ENCODE results near the gene SCAF1.
"Not testable (repeated sequence)": the region's sequence is repeated elsewhere in the genome, so short reads cannot be mapped to it uniquely, and the experiment has no call there.

SCAF1 gene

DNA sequence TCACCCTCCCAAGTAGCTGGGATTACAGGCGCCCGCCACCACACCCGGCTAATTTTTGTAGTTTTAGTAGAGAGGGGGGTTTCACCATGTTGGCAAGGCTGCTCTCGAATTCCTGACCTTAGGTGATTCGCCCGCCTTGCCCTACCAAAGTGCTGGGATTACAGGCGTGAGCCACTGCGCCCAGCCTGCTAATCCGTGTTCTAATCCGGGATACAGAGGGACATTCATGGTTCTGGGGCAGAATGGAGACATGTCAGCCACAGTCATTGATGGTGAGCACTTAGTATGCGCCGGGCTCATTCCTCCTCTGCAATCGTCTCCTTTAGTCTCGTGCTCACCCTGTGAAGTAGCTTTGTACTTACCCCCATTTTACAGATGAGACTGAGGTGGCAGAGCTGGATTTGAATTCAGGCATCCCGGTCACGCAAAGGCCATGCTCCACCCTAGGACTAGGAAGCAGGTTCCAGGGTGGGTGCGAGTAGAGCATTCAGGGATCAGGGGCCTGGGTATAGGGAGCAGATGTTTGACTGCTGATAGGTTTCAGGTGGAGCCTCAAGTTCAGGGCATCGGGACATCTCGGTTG, 10.3 kb upstream of the SCAF1 start:
- Mint-ChIP-seq H3K27ac (no peak overlapping the region), H3K36me3 (no peaks in the 10 kb centered on the region), H3K27me3 (no peaks in the 10 kb centered on the region), H3K9me3 (ENCODE audit: low read depth) (no peaks in the 10 kb centered on the region), H3K4me1 (ENCODE audit: low read depth) (peaks cover 2% of the 10 kb centered on the region), H3K4me3 (no peak overlapping the region)

DNA sequence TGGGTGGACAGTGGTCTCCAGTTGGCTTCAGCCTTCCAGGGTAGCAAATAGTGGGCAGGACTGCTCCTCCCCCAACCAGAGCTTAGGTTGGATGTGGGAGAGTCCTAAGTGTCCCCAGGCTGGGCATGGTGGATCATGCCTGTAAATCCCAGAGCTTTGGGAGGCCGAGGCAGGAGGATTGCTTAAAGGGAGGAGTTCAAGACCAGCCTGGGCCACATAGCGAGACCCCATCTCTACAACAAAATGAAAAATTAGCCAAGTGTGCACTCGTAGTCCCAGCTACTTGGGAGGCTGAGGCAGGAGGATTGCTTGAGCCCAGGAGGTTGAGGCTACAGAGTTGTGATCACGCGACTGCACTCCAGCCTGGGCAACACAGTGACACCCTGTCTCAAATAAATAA, 9.4 kb upstream of the SCAF1 start:
- no peaks in the 10 kb centered on the region for H3K9me3 Mint-ChIP-seq (ENCODE audit: low read depth)
- H3K4me1 Mint-ChIP-seq (ENCODE audit: low read depth) = peaks cover 2% of the 10 kb centered on the region
- no peak overlapping the region for H3K27ac Mint-ChIP-seq
- no peaks in the 10 kb centered on the region for H3K27me3 Mint-ChIP-seq
- no peak overlapping the region for H3K4me3 Mint-ChIP-seq
- H3K36me3 Mint-ChIP-seq = no peaks in the 10 kb centered on the region

DNA sequence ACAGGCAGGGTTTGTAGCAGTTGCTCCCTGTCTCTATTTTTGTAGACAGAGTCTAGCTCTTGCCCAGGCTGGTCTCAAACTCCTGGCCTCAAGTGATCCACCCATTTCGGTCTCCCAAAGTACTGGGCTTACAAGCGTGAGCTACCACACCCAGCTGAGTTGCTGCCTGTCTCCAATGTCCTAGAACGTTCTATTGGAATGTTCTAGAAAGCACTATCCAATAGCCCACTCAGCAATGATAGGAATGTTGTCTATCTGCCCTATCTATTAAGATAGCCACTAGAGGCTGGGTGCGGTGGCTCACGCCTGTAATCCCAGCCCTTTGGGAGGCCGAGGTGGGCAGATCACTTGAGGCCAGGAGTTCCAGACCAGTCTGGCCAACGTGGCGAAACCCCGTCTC, 8.7 kb upstream of the SCAF1 start:
- not testable (repeated sequence) for H3K27me3 Mint-ChIP-seq; H3K4me1 Mint-ChIP-seq (ENCODE audit: low read depth); H3K9me3 Mint-ChIP-seq (ENCODE audit: low read depth); H3K36me3 Mint-ChIP-seq; H3K27ac Mint-ChIP-seq; H3K4me3 Mint-ChIP-seq

DNA sequence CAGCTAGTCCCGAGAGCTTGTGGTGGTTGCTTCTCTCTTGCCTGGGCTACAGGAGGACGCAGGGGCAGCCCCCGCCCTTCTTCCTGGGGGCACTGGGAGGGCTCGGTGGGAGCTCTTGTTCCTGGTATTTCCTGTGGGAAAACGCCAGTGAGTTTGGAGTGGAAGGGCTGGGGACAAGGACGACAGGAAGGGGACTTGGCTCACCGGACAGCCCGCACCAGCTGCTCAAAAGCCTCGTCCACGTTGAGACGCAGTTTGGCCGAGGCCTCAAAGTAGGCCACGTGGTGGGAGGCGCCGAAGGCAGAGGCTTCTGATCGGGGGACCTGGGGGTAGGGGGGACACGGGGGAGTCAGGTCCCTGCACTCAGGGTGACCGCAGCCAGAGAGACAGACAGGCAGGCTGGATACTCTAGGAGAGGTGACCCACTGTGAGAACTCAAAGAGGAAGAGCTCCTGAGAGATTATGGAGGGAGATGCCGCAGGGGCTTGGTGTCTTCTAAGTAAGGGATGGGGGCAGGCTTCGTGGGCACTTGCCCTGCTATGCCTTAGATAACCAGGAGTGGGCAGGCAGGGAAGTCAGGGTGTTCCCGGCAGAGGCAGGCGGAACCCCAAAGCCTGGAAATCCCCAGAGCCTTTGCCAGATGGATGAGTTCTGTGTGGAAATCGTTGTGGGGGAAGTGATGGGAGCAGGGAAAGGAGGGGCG, 6.3 kb upstream of the SCAF1 start:
- H3K27ac Mint-ChIP-seq = peak overlapping the region; percentile 41

DNA sequence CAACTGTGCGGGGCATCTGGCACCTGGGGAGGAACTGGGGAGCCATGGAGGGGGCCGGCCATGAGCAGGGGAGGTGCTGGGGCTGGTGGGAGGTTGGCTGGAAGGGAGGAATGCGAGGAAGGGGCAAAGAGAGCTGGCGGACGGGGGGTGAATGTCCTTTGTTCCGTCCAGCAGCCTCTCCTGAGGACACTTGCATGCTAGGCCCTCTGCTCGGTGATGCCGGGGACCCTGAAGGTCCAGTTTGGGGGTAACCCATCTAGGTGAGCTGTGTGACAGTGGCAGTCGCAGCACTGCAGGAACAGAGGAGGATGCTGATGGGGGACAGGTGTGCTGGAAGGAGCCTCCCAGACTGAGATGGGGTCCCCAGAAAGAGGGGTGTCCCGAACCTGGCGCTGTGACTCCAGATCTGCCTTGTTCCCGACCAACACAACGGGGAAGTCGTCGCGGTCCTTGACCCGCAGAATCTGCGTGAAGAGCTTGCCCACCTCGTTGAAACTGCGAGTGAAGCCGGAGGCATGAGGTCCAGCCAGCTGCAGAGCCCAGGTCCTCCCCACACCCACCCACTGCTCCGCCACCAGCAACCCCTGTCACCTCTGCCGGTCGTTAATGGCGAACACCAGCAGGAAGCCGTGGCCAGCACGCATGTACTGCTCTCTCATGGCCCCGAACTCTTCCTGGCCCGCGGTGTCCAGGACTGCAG, 5.6 kb upstream of the SCAF1 start:
- no peaks in the 10 kb centered on the region for H3K36me3 Mint-ChIP-seq
- no peak overlapping the region for H3K4me3 Mint-ChIP-seq
- H3K4me1 Mint-ChIP-seq (ENCODE audit: low read depth) = peaks cover 22% of the 10 kb centered on the region
- no peaks in the 10 kb centered on the region for H3K9me3 Mint-ChIP-seq (ENCODE audit: low read depth)
- H3K27me3 Mint-ChIP-seq = no peaks in the 10 kb centered on the region
- peak overlapping the region; percentile 41 for H3K27ac Mint-ChIP-seq

More for the DNA sequence above, 6.3 kb upstream of the SCAF1 start:
- Mint-ChIP-seq H3K9me3 (ENCODE audit: low read depth) (no peaks in the 10 kb centered on the region), H3K36me3 (no peaks in the 10 kb centered on the region), H3K4me3 (no peak overlapping the region), H3K4me1 (ENCODE audit: low read depth) (peaks cover 23% of the 10 kb centered on the region), H3K27me3 (no peaks in the 10 kb centered on the region)

DNA sequence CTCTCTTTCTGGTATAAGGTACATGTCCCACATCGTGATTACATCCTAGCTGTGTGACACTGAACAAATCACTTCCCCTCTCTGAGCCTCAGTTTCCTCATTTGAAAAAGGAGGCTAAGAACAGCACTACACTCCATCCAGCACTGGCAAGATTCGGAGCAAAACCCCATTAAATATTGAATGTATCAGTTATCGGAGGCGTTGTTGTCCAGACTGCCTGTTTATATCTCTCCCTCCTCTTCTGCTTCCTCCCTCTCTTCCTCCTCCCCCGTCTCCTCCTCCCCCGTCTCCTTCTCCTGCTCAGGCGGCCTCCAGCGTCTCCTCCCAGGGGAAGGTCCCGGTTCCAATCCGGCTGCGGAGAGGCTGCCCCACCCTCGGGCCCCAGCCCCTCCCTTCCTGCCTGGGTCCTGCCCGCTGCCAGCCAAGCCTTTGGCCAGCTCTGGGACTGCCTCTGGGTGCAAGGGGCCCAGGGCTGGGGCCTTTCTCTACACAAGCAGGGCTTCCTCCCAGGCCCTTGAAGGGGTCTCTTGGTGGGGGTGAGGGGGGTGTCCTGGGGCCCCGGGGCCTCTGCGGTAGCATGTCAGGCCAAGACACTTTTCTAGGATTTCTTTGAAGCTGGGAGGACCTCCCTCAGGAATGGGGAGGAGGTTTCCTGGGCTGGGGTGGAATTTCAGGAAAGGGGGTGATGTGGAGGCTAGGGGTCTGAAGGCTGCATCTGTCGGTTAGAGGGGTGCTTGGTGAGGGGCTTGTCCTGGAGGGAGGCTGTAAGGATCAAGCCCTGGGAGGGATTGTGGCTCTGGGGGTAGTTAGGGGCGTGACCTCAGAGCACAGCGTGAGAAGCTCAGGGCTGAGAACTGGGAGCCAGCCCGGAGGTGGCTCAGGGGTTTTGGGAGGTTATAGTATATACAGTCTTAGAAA, 3.9 kb upstream of the SCAF1 start:
- Mint-ChIP-seq H3K36me3 (no peaks in the 10 kb centered on the region), H3K27ac (peak overlapping the region; percentile 22), H3K4me3 (peak overlapping the region; percentile 69), H3K27me3 (no peaks in the 10 kb centered on the region), H3K9me3 (ENCODE audit: low read depth) (no peaks in the 10 kb centered on the region), H3K4me1 (ENCODE audit: low read depth) (peaks cover 32% of the 10 kb centered on the region)

DNA sequence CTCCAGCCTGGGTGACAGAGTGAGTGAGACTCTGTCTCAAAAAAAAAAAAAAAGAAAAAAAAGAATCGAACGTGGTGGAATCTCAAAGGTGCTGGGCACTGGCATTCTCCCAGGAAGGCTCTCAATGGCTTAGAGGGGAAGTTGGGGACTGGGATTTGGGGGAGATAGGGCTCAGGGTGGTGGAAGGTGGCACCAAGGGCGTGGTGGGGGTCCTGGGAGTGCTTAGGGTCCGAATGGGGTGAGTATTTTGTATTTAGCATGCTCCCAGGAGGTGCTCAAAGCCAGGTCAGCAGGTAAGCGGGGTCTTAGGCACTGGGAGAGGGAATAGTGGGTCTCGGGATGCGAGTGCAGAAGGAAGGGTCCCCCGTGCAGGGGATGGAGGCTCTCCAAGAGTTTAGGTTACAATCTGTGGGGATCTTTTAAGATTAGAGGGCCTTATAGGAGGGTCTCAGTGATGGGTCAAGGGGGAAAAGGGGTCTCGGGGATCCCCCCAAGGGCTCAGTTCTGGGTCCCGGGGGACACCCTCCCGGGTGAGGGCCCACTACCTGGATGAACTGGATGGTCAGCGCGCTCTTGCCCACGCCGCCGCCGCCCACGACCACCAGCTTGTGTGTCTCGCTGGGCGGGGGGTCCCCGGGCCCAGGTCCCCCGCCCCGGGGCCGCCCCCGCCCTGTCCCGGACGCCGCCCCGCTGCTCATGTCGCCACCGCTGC, 2.5 kb upstream of the SCAF1 start:
- H3K27me3 Mint-ChIP-seq = no peaks in the 10 kb centered on the region
- H3K27ac Mint-ChIP-seq = peak overlapping the region; percentile 28
- H3K9me3 Mint-ChIP-seq (ENCODE audit: low read depth) = no peaks in the 10 kb centered on the region
- peaks cover 47% of the 10 kb centered on the region for H3K4me1 Mint-ChIP-seq (ENCODE audit: low read depth)
- H3K4me3 Mint-ChIP-seq = peak overlapping the region; percentile 97
- H3K36me3 Mint-ChIP-seq = no peaks in the 10 kb centered on the region

DNA sequence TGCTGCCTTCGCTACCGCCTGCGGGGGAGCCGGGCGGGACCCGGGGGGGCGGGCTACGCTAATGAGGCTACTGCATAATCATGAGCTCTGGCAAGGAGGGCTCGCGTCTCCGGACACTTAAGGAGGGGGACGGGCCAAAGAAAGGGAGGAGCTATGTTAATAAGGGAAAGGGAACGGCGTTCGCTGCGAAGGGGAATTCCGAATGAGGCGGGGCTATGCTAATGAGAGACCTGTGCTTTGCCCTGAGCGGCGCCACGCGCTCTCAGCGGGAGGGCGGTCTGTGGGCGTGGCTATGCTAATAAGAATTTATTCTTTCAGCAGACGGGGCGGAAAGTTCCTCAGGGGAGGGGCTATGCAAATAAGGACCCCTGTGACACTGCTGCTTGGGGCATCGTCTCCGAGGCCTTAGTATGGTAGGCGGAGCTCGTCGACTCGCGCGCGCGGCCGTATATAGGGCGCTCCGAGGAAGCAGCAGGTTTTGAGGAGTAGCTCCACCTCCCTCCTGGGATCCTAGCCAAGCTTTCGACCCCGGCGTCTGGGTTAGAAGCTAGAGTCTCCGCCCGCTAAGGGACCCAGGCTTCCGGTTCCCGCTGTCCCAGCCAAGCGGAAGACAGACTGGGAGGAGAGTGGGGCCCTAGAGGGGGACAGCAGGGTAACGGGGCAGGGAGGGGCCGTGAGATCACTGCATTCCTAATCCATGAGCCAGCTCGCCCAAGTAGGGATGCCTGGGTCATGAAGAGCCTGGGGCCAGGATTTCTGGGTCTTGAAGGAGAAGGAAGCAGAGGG, 1.7 kb upstream of the SCAF1 start, which contains the start of gene RRAS:
RRAS (minus strand) TSS at position 31 of the 786 bp plus-strand sequence. CDS start 45 bp downstream, outside the sequence.
- H3K27me3 Mint-ChIP-seq = no peaks in the 10 kb centered on the region
- H3K4me1 Mint-ChIP-seq (ENCODE audit: low read depth) = peaks cover 48% of the 10 kb centered on the region
- H3K27ac Mint-ChIP-seq = peak within 1 kb of the TSS; percentile 98
- H3K9me3 Mint-ChIP-seq (ENCODE audit: low read depth) = no peaks in the 10 kb centered on the region
- peak within 1 kb of the TSS; percentile 97 for H3K4me3 Mint-ChIP-seq
- no peaks in the 10 kb centered on the region for H3K36me3 Mint-ChIP-seq

DNA sequence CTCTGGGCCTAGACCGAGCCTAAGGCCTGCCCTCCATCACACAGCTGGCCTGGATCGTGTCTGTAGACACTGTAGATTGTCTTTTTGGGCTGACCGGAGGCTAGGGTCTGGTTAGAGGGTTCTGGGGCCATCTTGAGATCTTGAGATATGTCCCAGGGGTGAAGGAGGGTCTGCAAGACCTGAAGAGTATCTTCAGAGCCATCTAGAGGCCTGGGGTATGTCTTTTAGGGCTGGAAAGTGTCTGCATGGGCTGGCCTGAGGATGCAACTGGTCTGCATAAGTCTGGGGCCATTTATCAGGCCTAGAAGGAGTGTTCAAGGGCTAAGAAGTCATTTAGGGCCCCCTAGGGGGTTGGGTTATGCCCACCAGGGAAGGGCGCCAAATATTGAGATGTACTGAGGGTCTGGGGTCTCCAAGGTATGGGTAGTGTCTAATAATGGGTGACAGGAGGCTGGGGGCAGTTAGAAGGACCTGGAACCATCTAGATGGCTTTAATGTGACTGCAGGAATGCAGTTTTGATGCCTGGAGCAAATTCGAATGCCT, 555 bp downstream of the SCAF1 start:
- Mint-ChIP-seq H3K36me3 (no peaks in the 10 kb centered on the region), H3K27me3 (no peaks in the 10 kb centered on the region), H3K4me3 (peak overlapping the region; percentile 97), H3K9me3 (ENCODE audit: low read depth) (no peaks in the 10 kb centered on the region), H3K4me1 (ENCODE audit: low read depth) (peaks cover 50% of the 10 kb centered on the region), H3K27ac (peak overlapping the region; percentile 93)

DNA sequence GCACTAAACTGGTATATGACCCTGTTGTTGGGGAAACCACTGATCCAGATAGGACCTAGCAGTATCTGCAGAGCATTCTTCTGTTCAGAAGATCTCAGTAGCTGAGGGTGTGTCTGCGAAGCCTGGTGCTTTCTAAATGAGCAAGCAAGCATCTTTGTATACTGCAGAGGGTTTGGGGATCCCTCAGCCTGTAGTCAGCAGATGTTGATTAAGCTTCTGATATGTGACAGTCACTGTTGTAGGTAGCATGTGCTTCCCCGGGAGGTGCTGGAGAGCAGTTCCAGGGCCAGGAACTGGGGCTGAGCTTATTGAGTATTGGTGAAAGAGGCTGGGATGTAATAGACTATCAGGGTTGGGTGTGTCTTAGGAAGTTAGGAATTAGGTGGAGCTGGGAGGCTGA, 1.5 kb downstream of the SCAF1 start:
- Mint-ChIP-seq H3K9me3 (ENCODE audit: low read depth) (no peaks in the 10 kb centered on the region), H3K4me1 (ENCODE audit: low read depth) (peaks cover 44% of the 10 kb centered on the region), H3K4me3 (peak overlapping the region; percentile 97), H3K27ac (peak overlapping the region; percentile 84), H3K27me3 (no peaks in the 10 kb centered on the region), H3K36me3 (no peaks in the 10 kb centered on the region)

DNA sequence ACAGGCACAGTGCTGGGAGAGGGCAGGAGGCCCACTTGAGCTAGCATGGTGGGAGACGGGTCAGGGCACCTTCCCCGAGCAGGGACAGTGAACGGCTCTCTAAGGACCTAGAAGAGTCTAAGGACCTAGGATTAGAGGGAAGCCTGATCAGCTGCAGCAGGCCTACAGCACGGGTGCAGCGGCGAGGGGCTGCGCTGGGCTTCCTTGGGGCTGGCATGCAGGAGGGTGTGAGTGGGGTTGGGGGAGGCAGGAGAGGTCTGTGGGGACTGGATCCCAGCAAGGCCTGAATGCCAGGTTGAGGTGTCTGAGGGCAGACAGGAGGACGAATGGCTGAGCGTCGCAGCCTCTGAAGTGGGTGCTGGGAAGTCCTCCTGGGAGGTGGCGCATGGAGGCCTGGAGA, 3.6 kb downstream of the SCAF1 start:
- Mint-ChIP-seq H3K4me1 (ENCODE audit: low read depth) (peaks cover 30% of the 10 kb centered on the region), H3K27ac (no peak overlapping the region), H3K36me3 (no peaks in the 10 kb centered on the region), H3K4me3 (no peak overlapping the region), H3K27me3 (no peaks in the 10 kb centered on the region), H3K9me3 (ENCODE audit: low read depth) (no peaks in the 10 kb centered on the region)

DNA sequence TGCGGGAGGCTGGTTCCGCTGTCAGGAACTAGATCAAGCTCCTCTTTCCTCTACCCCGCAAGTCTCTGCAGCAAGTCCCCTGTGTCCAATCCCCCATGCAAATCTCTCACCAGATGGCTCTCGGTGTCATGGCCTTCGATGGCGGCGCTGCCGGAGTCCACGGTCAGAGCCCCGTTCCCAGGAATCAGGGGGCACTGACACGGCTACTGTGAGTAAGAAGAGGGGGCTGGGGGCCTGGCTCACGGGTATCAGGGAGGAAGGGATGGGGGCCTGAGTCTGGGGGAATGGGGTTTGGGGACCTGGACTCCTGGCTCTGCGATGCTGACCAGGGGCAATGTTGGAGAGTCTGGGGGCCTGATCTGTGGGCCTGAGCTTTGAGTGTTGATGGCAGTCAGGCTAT, 4.0 kb downstream of the SCAF1 start:
- Mint-ChIP-seq H3K27ac (no peak overlapping the region), H3K4me3 (no peak overlapping the region), H3K9me3 (ENCODE audit: low read depth) (no peaks in the 10 kb centered on the region), H3K36me3 (no peaks in the 10 kb centered on the region), H3K27me3 (no peaks in the 10 kb centered on the region), H3K4me1 (ENCODE audit: low read depth) (peaks cover 27% of the 10 kb centered on the region)

DNA sequence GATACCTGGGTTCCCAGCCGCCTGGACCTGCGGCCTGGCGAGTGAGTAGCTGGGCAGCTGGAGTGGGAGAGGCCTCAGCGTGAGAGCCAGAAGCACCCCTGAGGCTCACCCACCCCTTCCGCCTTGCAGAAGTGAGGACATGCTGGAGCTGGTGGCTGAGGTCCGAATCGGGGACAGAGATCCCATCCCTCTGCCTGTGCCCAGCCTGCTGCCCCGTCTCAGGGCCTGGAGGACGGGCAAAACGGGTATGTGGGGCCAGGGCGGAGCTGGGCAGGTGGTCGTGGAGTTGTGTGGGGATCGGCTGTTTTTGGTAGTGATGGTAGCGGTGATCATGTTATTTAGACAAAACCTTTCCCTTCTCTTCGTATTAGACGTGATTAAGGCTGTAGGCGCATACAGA, 4.6 kb downstream of the SCAF1 start:
- Mint-ChIP-seq H3K27ac (no peak overlapping the region), H3K36me3 (no peaks in the 10 kb centered on the region), H3K9me3 (ENCODE audit: low read depth) (no peaks in the 10 kb centered on the region), H3K27me3 (no peaks in the 10 kb centered on the region), H3K4me3 (no peak overlapping the region), H3K4me1 (ENCODE audit: low read depth) (peaks cover 26% of the 10 kb centered on the region)
